SK-MEL-5 (cell line): Measurements from ENCODE around the gene HIP1. TPM values are rescaled to one million over a fixed set of nuclear protein-coding genes. Genes with fewer than 3 reads are reported as not detected.
"Not testable (repeated sequence)": the region's sequence is repeated elsewhere in the genome, so short reads cannot be mapped to it uniquely, and the experiment has no call there.

Experiments used
- DNase-seq: peaks from one replicate; pipeline ENCODE4 v3.0.0-alpha.2; 2016; ENCODE audit warnings: low read depth, low spot score
- in situ Hi-C: cut with HindIII; loops from 2 replicates; pipeline ENCODE4 v1.10.0; 2016; ENCODE audit warnings: low sequenced_read_pairs, high pct_unique_total_duplicates, low pct_unique_long_range_greater_than_20kb
- polyA plus RNA-seq, 2 experiments: library from polyadenylated mRNA; depleted of rRNA; stranded (reverse); fragments of >200 nt; gene quantifications; 2 replicates each; pipeline ENCODE4 v1.2.3, GENCODE V29; 2015
- total RNA-seq: library from RNA; depleted of rRNA; stranded (reverse); fragments of >200 nt; shearing (Covaris generic); gene quantifications from 2 replicates; pipeline ENCODE4 v1.2.3, GENCODE V29; 2014; rRNA removed

HIP1 gene
- 44.5 and 52.1 TPM in 2 replicates for total RNA-seq
- 49.1 and 81.2 TPM in 2 replicates for polyA plus RNA-seq (2015; cell fraction: cytosol; rRNA removed)
- 22.2 and 27.0 TPM in 2 replicates for polyA plus RNA-seq (2015; cell fraction: nucleus; rRNA removed)

DNA sequence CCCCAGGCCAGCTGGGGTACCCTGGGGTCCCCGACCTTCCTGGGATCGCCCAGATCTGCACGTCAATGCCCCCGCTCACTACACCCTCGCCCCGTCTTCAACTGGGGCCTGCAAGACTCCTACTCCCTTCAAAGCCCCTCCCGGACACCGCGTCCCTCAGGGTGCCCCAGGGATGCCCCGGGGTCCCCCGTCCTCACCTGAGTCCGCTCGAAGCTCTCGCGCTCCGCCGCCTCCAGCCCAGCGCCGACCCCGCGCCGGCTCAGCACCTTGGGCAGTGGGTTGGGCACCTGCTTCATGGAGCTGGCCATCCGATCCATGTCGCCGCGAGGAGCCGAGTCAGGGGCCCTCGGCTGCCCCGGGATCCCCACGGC is at the start of gene HIP1:
TSS of gene HIP1 (minus strand) at position 338 of the 371 bp plus-strand sequence. CDS start at position 317, 21 bp downstream.
- DNase-seq, result no peak

DNA sequence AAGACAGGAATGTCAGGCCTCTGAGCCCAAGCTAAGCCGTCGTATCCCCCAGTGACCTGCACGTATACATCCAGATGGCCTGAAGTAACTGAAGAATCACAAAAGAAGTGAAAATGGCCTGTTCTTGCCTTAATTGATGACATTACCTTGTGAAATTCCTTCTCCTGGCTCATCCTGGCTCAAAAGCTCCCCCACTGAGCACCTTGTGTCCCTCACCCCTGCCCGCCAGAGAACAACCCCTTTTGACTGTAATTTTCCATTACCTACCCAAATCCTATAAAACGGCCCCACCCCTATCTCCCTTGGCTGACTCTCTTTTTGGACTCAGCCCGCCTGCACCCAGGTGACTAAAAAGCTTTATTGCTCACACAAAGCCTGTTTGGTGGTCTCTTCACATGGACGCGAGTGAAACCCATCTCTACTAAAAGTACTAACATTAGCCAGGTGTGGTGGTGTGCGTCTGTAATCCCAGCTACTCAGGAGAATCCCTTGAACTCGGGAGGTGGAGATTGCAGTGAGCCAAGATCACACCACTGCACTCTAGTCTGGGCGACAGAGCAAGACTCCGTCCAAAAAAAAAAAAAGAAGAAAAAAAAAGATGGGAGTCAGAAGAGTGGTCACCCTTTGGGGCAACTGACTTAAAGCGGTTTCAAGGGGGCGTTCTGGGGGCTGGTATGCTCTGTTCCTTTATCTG is 49.6 kb upstream of the HIP1 start:
- DNase-seq, in situ Hi-C loops: not testable (repeated sequence)

More for the DNA sequence above, at the start of gene HIP1:
- in situ Hi-C loops, result no loop called here

DNA sequence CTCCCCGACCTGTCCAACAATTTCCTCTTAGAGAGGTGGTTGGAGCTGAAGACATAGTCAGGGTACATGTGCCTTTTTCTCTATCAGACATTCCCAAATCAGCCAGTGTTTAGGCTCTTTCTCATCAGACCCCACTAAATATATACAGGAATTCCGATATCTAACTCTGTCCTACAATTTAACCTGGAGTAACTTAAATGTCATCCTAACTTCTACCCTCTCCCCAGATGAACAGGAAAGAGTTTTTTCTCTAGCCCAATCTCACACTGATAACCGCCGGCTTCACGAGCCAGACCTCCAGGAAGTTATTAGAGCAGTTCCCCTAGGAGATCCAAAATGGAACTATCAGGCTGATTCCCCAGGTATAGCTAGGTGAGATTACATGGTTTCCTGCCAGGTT is 44.3 kb upstream of the HIP1 start:
- in situ Hi-C loops, result not testable (repeated sequence)

DNA sequence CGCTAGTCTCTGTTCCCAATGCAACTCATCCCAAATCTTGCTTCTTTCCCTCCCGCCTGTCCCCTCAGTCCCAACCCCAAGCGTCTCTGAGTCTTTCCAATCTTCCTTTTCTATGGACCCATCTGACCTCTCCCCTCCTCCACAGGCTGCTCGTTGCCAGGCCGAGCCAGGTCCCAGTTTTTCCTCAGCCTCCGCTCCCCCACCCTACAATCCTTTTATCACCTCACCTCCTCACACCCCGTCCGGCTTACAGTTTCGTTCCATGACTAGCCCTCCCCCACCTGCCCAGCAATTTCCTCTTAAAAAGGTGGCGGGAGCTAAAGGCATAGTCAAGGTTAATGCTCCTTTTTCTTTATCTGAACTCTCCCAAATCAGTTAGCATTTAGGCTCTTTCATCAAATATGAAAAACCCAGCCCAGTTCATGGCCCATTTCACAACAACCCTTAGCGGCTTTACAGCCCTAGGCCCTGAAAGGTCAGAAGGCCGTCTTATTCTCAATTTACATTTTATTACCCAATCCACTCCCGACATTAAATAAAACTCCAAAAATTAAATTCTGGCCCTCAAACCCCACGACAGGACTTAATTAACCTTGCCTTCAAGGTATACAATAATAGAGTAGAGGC is 42.0 kb upstream of the HIP1 start:
- in situ Hi-C loops, DNase-seq: not testable (repeated sequence)

More for the DNA sequence above, 44.3 kb upstream of the HIP1 start:
- not testable (repeated sequence) for DNase-seq

DNA sequence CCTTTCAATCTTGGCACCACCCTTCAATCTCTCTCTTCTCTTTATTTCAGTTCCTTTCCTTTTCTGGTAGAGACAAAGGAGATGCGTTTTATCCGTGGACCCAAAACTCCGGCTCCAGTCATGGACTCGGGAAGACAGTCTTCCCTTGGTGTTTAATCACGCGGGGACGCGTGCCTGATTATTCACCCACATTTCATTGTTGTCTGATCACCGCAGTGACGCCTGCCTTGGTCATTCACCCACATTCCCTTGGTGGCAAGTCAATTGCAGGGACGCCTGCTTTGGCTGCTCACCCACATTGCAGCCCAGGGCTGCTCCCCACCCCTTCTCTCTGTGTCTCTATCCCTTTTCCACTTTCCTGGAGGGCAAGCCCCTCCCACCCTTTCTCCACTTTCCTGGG is 40.8 kb upstream of the HIP1 start:
- in situ Hi-C loops, result not testable (repeated sequence)
- DNase-seq, result peak; percentile 37

DNA sequence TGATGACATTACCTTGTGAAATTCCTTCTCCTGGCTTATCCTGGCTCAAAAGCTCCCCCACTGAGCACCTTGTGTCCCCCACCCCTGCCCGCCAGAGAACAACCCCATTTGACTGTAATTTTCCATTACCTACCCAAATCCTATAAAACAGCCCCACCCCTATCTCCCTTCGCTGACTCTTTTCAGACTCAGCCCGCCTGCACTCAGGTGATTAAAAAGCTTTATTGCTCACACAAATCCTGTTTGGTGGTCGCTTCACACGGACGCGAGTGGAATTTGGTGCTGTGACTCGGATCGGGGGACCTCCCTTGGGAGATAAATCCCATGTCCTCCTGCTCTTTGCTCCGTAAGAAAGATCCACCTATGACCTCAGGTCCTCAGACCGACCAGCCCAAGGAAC is 40.3 kb upstream of the HIP1 start:
- in situ Hi-C loops, DNase-seq: not testable (repeated sequence)

DNA sequence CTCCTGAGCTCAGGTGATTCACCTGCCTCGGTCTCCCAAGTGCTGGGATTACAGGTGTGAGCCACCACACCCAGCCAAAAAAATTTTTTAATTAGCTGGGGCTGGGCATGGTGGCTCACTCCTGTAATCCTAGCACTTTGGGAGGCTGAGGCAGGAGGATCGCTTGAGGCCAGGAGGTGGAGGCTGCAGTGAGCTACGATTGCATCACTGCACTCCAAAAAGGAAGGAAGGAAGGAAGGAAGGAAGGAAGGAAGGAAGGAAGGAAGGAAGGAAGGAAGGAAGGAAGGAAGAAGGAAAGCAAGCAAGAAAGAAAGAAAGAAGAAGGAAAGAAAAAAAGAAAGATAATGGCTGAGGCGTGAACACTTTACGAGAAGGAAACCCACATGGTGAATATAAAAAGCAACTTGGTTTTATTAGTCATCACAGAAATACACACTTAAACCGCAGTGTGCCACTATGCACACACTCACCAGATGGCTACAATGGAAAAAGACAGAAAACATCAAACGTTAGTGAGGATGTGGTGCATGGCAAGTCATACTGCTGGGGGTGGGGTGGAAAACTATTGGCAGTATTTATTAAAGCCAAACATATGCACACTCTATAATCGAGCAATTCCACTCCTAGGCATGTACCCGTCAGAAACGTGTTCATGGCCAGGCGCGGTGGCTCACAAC is 37.7 kb upstream of the HIP1 start:
- DNase-seq, result no peak
- in situ Hi-C loops, result no loop called here

DNA sequence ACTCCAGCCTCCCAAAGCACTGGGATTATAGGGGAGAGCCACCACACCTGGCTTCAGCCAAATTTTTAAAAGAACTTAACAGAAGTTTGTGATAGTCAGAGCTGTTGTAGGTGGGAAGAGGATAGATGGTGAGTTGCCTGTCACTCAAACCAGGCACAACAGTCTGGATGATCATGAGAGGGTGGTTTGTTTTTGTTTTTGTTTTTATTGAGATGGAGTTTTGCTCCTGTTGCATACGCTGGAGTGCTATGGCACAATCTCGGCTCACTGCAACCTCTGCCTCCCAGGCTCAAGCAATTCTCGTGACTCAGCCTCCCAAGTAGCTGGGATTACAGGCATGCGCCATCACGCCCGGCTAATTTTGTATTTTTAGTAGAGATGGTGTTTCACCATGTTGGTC is 35.2 kb upstream of the HIP1 start:
- DNase-seq, in situ Hi-C loops: not testable (repeated sequence)

DNA sequence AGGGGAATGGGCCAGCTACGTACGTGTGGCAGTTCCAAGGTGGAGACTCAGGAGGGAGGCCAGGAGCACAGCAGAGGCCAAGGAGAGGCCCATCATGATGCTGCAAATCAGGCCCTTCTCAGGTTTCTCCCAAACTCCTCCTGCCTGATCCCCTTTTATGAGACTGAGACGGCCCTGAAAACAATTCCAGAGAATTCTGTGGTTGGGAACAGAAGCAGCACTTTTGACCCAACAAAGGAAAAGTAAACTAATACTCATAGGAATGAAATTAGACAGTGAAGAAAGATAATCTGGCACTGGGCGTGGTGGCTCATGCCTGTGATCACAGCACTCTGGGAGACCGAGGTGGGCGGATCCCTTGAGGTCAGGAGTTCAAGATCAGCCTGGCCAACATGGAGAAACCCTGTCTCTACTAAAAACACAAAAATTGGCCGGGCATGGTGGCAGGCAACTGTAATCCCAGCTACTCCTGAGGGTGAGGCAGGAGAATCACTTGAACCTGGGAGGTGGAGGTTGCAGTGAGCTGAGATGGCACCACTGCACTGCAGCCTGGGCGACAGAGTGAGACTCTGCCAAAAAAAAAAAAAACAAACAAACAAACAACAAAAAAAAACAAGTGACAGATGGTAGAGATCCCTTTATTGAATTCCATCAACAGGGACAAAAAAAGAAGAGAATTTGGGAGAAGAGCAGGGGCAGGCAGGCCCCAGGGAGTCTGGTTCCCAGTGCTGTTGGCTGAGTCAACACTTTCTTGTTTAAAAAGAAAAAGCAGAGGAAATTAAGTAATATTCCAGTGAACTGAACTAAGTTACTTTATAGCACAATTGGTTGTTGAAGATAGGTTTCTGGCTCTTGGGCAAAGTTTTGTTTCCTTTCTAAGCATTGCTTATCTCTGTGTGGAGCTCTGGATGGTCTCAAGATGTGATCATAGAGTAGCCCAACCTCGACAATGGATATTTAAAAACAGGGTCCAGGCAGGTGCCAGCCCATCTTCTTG is 33.6 kb upstream of the HIP1 start, which contains the start of gene CCL26:
TSS of gene CCL26 (minus strand) at position 131 of the 997 bp plus-strand sequence. CDS start at position 96, 35 bp downstream.
- no peak for DNase-seq
- in situ Hi-C loops, result no loop called here

DNA sequence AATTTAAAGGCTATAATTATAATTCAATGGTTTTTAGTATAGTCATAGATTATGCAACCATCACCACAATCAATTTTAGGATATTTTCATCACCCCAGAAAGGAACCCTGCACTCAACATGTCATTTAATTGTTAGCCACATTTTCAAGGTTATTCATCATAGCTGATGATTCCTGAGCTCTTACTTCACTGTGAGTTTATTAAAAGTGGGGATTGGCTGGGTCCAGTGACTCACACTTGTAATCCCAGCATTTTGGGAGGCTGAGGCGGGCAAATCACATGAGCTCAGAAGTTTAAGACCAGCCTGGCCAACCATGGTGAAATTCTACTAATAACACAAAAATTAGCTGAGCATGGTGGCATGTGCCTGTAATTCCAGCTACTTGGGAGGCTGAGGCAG is 32.5 kb upstream of the HIP1 start:
- in situ Hi-C loops, result no loop called here
- no peak for DNase-seq

DNA sequence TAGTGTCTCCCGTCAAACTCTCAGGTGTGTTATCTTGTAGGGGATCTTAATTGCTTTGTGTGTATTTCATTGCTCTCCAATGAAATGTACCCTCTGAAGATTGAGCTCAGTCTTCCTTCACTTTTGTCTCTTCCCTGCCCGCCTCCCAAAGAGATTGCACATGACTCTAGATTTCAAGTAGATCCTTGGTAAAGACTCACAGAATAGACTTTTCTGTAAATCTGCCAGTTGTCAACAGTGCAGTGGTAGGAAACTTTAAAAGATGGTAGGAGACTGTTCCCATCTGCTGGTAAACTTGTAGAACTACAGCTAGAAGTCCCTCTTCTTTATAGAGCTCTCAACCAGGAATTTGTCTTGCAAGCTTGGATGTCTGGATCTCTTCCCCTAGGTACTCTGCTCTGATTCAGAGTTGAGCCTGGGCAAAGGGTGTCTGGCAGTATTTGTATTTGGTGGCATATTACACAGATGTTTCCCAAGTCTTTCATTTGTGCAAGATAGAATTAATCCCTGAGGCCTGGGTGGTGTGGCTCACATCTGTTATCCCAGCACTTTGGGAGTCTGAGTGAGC is 23.7 kb upstream of the HIP1 start:
- DNase-seq, result peak; percentile 87
- in situ Hi-C loops, result no loop called here

DNA sequence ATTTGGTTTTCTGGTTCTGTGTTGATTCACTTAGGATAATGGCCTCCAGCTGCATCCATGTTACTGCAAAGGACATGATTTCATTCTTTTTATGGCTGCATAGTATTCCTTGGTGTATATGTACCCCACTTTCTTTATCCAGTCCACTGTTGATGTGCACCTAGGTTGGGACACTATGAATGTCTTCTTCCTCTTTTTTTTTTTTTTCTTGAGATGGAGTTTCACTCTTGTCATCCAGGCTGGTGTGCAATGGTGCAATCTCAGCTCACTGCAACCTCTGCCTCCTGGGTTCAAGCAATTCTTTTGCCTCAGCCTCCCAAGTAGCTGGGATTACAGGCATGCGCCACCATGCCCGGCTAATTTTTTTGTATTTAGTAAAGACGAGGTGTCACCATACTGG is 23.1 kb upstream of the HIP1 start:
- DNase-seq, in situ Hi-C loops: not testable (repeated sequence)

DNA sequence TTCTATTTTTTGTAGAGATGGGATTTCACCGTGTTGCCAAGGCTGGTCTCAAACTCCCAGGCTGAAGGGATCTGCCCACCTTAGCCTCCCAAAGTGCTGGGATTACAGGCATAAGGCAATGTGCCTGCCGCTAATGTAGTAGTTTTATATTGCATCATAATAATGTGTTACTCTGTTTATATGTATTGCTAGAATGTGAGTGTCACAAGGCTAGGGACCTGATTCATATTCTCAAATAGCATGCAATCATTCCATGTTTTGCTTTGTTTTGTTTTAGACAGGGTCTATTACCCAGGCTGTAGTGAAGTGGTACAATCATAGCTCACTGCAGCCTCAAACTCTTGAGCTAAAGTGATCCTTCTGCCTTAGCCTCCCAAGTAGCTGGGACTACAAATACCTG is 19.8 kb upstream of the HIP1 start:
- in situ Hi-C loops, result no loop called here

DNA sequence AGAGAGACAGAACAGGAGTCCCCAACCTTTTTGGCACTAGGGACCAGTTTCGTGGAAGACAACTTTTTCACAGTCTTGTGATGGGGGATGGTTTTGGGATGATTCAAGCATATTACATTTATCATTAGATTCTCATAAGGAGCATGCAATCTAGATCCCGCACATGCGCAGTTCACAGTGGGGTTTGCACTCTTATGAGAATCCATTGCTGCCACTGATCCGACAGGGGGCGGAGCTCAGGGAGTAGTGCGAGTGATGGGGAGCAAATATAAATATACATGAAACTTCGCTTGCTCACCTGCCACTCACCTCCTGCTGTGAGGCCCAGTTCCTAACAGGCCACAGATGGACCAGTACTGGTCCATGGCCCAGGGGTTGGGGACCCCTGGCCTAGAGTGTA is 19.1 kb upstream of the HIP1 start:
- no peak for DNase-seq
- in situ Hi-C loops, result no loop called here

More for the DNA sequence above, 19.8 kb upstream of the HIP1 start:
- no peak for DNase-seq

DNA sequence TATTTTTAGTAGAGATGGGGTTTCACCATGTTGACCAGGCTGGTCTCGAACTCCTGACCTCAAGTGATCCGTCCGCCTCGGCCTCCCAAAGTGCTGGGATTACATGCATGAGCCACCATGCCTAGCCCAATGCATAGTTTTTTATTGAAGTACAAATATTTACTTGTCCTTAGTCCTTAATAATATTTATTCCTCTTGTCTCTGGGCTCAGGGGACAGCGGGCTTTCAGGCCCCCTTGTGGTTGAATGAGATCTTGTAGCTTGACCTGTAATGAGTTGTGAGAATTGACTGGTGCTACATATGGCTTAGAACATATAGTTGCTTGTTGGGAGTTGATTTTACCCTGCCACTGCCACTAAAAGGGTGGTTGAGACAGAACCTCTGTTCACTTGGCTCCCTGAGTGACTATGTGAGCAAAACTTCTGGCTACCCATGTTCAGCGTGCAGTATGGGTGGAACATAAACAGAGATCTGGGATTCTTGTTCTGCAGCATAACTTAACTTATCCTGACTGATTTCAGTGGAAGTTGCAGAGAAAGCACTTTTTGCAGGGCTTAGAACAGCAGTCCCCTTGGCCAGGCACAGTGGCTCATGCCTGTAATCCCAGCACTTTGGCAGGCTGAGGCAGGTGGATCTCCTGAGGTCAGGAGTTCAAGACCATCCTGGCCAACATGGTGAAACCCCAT is 18.4 kb upstream of the HIP1 start:
- in situ Hi-C loops, result no loop called here
- DNase-seq, result peak; percentile 47

DNA sequence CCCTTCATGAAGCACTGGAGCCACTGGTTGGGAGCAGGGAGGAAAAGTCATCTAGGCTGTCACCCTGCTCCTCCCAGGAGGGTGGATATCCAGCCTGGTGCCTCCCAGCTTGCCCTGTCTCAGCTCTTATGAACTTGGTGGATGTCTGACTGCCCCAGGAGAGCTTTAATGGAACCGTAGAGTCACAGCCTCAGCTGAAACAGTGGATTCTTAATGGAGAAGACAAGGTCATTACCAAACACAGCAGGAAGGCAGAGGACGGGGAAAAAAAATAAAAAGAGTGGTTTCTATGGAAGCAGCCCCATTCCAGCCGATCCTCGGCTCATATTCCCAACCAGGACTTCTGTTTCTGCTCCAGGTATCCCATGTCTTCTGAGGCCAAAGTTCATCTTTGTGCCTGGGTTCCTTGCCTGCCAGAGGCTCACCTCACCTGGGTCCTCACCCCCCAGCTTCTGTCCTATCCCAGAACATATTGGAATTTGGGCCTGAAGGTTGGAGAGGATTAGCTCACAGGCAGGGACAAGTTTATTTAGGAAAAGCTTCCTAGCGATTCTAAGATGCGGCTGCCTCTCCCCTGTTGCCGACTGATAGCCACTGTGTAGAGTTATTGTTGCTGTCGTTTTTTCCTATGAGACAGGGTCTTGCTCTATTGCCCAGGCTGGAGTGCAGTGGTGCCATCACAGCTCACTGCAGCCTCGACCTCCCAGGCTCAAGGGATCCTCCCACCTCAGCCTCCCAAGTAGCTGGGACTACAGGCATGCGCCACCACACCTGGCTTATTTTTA is 17.7 kb upstream of the HIP1 start:
- in situ Hi-C loops, result no loop called here

More for the DNA sequence above, 17.7 kb upstream of the HIP1 start:
- DNase-seq, result no peak
